Activated naive CD4-positive, alpha-beta T cell treated with anti-CD3 and anti-CD28 coated beads, Interleukin-2, amount 50 U/mL, for 24 hours (primary cell): Measurements from ENCODE around the gene FEM1A.

Experiments
- H3K27ac Mint-ChIP-seq: one replicate; pipeline ENCODE4 v1.8.0; 2021; ENCODE audit warnings: mild to moderate bottlenecking, mixed read lengths
- H3K27me3 Mint-ChIP-seq: one replicate; pipeline ENCODE4 v1.8.0; 2021; ENCODE audit warnings: mixed read lengths
- H3K36me3 Mint-ChIP-seq: one replicate; pipeline ENCODE4 v1.8.0; 2021; ENCODE audit warnings: mixed read lengths
- H3K4me1 Mint-ChIP-seq: one replicate; pipeline ENCODE4 v1.8.0; 2021; ENCODE audit warnings: mixed read lengths
- H3K4me3 Mint-ChIP-seq: one replicate; pipeline ENCODE4 v1.8.0; 2021; ENCODE audit warnings: mild to moderate bottlenecking, mixed read lengths
- H3K9me3 Mint-ChIP-seq: one replicate; pipeline ENCODE4 v1.8.0; 2021; ENCODE audit warnings: mixed read lengths

Gene FEM1A

GRCh38 chr19:4849019-4849418 lies 57.5 kb downstream of the FEM1A start:
- no peaks in the 10 kb centered on the region for H3K27me3 Mint-ChIP-seq
- H3K27ac Mint-ChIP-seq: no peak overlapping the region
- H3K4me3 Mint-ChIP-seq: no peak overlapping the region
- no peaks in the 10 kb centered on the region for H3K4me1 Mint-ChIP-seq
- peaks cover 2% of the 10 kb centered on the region for H3K36me3 Mint-ChIP-seq
- H3K9me3 Mint-ChIP-seq: no peaks in the 10 kb centered on the region
